T47D (cell line): ENCODE data around the gene SALL1.

Experiments used
- DNase-seq, 2 experiments: peaks; one replicate each; pipeline versions ENCODE4 v3.0.0 to v3.0.0-alpha.2; 2011 to 2012; ENCODE audit warnings: low read depth in 1 of 2, low spot score in 1 of 2
- JUND ChIP-seq: IDR thresholded peaks from 2 replicates; pipeline ENCODE4 v1.6.1; 2012; ENCODE audit warnings: low read depth
- in situ Hi-C: cut with HindIII; loops from 2 replicates; pipeline ENCODE4 v1.10.0; 2016; ENCODE audit warnings: low sequenced_read_pairs, low pct_unique_long_range_greater_than_20kb

Gene SALL1

DNA sequence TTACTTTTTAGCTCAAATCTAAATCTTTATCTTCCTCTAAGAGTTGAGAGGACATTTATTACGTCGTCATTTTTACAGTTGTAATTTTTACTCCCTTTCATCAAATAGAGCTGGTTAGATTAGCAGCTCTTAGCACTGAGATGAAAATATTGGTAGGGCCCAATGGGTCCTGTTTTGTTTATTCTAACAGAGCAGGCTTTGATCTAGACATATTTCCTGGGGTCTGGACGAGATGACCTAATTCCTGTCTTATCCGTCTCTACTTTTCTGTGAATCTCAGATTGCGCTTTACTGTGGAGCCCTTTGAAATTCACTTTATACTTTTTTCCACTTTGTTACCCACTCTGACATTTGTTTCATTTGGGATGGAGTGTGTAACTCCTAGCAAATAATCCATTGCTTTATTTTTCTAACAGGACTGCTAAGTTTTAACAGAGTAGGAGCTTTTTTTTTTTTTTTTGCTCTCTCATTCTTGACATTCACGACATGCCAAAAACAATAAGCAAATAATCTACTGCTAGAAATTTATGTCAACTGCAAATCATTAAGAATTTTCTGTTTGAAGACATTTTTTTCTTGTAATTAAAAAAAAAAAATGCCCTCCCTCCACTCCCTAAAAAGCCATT is 18.5 kb downstream of the SALL1 start:
- no peak for TF ChIP-seq JUND
- in situ Hi-C loops = no loop called here
- DNase-seq = no peak

DNA sequence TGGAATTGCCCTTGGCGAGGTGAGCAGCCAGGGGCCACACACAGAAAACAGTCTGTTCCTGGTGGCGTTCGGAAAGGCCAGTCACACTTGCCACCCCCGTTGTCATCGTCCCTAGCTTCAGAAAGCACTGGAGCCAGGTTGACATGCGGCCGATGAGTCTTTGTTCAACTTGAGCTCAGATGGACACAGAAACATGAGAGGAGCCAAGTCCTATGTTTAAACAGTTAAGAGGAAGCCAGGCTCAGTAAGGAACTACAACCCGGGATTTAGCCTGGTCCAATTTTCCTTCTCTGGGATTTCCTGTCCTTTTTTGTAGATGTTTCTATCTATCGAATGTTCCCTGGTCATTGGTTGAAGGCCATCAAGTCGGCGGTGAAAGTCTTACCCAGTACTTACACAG is 19.5 kb downstream of the SALL1 start:
- DNase-seq = no peak
- no peak for TF ChIP-seq JUND
- in situ Hi-C loops = no loop called here

GRCh38 chr16:51129105-51129504 is 22.0 kb downstream of the SALL1 start:
- DNase-seq = no peak
- TF ChIP-seq JUND = no peak
- in situ Hi-C loops = no loop called here

DNA sequence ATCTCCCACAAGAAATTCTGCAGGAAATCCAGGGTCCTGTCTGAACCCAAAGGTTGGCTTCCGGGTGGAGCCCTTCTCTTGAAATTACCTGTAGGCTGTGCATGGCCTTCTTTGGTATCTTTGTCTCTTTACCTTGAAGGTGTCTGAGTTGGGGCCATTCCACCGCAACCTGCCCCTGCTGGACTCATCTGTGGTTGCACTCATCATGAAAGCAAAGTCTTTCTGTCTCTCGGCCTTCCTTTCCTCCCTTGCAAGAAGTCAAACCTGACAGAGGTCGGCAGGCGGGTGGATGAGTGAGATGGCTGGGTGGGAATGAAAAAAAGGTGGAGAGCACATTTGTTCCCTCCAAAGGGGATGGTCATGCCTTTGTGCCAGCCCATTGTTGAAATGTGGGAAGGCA is 25.1 kb downstream of the SALL1 start:
- DNase-seq = no peak
- TF ChIP-seq JUND = no peak
- in situ Hi-C loops = no loop called here

GRCh38 chr16:51124896-51125295 is 26.2 kb downstream of the SALL1 start:
- TF ChIP-seq JUND = no peak
- no peak for DNase-seq
- in situ Hi-C loops = no loop called here

DNA sequence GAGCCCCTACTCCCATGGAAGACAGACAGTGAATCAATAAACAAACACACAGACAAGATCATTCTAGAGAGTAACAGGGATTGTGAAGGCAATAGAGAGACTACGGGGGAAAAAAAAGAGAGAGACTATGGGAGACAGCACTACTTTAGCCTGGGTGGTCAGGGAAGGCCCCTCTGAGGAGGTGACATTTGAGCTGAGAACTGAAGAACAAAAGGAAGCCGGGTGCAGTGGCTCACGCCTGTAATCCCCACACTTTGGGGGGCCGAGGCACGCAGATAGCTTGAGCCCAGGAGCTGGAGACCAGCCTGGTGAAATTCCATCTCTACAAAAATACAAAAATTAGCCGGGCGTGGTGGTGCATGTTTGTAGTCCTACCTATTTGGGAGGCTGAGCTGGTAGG is 29.2 kb downstream of the SALL1 start:
- no peak for DNase-seq
- in situ Hi-C loops = no loop called here
- TF ChIP-seq JUND = no peak

- TF ChIP-seq JUND = no peak
- in situ Hi-C loops = no loop called here
- no peak for DNase-seq
These were observed 30.2 kb downstream of the SALL1 start for GRCh38 chr16:51120730-51121347.

- in situ Hi-C loops = no loop called here
- no peak for TF ChIP-seq JUND
These were observed 30.9 kb downstream of the SALL1 start for GRCh38 chr16:51119973-51120729.

DNA sequence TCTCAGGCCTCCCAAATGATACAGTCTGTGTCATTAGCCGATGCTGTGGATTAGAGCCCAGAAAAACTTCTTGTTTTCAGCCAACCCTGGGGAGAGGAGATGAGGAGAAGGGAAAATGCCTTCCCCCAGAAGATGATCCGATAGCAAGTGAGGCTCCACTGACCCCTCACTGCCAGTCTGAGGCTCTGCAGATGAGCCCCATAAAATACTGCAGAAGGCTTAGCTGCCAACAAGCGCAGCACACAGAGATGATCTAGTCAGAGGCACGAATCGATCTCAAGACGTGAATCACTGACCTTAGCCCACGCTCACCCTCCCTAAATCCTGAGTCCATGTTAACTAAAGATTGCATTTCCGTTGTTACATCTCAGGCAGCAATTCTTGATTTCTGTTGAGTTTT is 31.5 kb downstream of the SALL1 start:
- in situ Hi-C loops = no loop called here
- TF ChIP-seq JUND = no peak
- no peak for DNase-seq

More at GRCh38 chr16:51119973-51120729, 30.9 kb downstream of the SALL1 start:
- no peak for DNase-seq

- in situ Hi-C loops = no loop called here
- TF ChIP-seq JUND = no peak
- no peak for DNase-seq
These were observed 34.7 kb downstream of the SALL1 start for GRCh38 chr16:51116353-51116752.

- TF ChIP-seq JUND = no peak
- no peak for DNase-seq
- in situ Hi-C loops = no loop called here
These were observed 36.7 kb downstream of the SALL1 start for GRCh38 chr16:51114382-51114781.

- in situ Hi-C loops = no loop called here
- DNase-seq = no peak
- TF ChIP-seq JUND = no peak
These were observed 37.6 kb downstream of the SALL1 start for GRCh38 chr16:51113236-51114125.

GRCh38 chr16:51112323-51112722 is 38.7 kb downstream of the SALL1 start:
- DNase-seq = no peak
- TF ChIP-seq JUND = no peak
- in situ Hi-C loops = no loop called here
